Dedifferentiated amniotic fluid mesenchymal stem cell (primary cell): Measurements from ENCODE around the gene PFDN5.
"Not testable (repeated sequence)": the region's sequence is repeated elsewhere in the genome, so short reads cannot be mapped to it uniquely, and the experiment has no call there.

Source experiments
- DNase-seq: peaks from one replicate; pipeline ENCODE4 v3.0.0-alpha.2; 2016; ENCODE audit errors: extremely low spot score

Gene PFDN5

DNA sequence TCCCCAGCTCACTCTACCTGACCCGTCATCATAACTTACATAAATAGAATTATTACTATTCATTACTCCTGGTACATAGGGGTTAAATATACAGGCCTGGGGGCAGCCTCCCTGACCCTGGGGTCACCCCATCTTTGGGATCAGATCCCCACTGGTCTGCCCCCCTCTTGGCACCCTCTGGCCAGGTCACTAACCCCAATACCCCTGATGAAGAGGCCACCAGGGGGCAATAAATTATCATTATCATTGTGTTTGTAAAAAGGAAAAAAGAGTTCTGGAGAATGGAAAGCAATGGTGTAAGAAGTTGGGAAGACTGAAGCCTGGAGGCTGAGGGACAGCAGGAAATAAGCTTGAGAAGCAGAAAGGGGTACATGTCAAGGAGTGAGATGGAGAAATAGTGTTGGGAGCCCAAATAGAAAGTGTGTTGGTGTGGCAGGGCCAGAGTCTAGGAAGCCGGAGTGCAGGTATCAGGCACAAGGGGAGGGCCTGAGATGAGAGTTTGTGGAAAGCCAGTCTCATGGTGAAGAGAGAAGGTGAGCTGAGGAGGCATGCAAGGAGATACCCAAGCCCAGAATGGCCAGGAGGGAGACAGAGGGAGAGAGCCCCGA lies 32.2 kb downstream of the PFDN5 start:
- no peak for DNase-seq

DNA sequence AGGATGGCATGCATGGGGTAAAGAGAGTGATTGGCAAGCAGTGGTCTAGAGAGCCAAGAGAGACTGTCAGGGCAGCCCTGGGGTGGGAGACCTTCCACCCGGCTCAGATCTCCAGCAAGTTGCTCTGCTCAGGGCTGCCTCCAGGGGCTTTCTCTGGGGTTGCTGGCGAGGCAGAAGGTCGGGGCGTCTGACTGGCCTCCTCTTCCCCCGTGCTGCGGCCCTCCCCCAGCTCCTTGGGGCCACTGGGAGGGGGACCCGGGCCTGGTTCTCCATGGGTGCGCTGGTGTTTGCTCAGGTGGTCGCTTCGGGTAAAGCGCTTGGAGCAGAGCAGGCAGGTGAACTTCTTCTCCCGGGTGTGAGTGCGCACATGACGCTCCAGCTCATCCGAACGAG lies 32.7 kb downstream of the PFDN5 start:
- no peak for DNase-seq

DNA sequence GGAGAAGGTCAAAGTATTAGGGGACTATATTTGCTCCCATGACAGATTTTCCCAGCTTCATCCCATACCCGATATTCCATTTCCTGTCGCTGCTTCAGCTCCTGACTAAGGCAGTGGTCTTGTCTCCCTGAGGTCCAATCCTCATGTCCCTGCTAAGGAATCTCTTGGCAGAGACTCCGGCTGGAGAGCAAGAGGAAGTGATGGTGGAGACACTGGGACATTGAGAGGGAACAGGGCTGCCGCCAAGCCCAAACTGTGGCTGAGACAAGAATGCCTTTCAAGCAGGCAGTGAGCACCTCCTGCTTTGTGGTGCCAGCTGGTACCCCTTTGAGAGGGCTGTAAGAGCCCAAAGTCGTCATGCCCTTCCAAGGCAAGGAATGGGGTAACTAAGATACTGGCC lies 35.3 kb downstream of the PFDN5 start:
- DNase-seq: no peak

DNA sequence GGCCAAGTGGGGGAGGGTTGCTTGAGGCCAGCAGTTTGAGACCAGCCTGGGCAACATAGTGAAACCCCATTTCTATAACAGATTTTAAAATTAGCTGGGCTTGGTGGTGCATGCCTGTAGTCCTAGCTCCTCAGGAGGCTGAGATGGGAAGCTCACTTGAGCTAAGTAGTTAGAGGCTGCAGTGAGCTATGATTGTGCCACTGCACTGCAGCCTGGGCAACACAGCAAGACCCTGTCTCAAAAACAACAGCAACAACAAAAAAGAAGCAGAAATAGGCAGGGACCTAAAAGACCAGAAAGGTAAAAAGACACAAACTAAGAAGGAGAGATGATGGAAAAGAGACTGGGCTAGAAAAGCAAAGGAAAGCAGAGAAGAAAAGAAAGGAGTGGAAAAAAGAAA lies 37.0 kb downstream of the PFDN5 start:
- not testable (repeated sequence) for DNase-seq

DNA sequence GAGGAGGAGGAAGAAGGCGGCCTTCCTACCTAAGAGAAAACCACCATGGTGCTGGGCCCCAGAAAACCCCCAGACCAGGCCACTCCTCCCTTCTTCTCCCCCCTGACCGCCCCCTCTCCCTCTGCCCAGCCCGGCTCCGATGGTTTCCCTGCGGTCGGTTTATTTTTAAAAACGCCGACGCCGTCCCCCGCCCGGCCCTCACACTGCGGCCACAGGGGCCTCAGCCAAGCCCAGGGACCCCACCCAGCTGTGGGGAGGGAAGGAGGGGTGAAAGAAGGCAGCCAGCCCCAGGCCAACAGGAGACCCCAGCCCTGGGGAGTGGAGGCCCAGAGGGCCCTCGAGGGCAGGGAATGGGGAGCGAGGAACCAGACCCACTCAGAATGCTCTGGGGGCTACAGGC lies 37.4 kb downstream of the PFDN5 start:
- no peak for DNase-seq

DNA sequence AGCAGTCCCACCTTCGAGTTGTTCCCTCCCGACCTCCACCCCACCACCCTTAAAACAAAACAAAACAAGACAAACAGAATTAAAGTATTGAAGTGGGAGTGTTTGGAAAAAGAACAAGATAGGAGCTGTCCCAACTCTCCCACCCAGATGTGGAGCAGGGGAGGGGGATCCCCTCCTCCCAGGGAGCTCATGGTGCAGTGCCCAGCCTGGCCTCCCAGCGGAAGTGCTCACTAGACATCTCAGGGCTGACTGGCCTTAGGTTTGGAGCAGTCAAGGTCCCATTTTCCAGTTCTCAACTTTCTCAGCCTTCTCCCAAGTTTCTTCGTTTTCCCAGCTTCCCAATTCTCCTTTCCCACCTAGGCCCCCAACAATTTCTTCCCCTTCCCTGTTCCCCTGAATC lies 37.9 kb downstream of the PFDN5 start:
- no peak for DNase-seq

DNA sequence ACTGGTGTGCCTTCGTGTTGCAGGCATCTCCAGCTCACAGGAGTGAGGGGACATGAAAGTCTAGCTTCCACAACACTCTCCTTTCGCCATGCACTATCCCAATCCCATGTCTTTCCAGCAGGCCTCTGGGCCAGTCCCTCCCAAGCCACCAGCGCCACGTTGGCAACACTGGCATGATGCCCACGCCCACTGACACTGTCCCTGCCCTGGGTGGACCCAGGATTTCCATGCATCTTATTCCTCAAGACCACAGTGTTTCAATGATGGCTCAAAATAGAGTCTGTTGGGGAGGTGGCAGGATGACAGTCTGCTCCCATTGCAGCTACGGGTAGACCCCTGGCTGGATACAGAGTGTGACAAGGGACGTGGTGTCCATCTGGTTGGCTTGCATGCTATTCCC lies 38.5 kb downstream of the PFDN5 start:
- DNase-seq: no peak

DNA sequence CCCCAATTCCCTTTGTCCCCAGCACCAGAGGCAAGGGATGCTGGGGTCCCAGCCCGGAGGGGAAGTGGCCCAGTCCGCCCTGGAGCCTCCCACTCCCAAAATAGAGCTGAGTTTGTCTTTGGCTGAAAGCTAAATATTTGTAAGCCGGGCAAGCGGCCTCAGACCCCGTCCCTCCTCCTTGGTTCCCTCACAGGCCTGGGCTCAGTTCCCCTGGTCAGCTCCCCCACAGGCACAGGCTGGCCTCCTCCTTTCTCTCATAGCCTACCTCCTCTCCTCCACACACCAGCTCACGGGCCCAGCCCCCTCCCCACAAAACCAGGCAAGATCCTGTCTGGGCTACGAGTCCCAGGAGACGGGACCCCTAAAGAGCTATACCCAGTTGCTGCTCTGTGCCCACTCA lies 39.5 kb downstream of the PFDN5 start:
- no peak for DNase-seq

DNA sequence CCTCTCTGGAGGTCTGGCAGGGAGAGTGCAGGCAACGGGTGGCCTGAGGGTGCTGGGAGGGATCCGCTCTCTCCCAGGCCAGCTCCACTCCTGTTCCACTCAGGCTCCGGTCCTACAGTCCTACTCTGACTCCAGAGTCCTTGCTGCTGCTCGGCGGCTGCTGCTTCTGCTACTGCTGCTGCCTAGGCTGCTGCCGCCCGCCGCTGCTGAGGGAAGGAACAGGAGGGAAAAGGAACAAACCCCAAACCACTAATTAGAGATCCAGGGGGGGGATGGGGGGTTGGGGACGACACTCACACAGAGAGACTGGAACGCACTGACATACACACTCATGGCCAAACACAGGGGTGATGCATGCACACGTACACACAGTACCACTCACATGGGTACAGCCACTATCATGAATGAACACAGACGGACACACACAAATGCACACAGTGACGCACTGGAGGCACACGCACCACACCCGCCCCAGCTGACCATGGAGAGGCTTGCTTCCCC lies 40.9 kb downstream of the PFDN5 start, which contains the start of gene SP7:
SP7 (minus strand) TSS at position 174 of the 501 bp plus-strand sequence. CDS start 708 bp downstream, outside the sequence.
- DNase-seq: no peak

DNA sequence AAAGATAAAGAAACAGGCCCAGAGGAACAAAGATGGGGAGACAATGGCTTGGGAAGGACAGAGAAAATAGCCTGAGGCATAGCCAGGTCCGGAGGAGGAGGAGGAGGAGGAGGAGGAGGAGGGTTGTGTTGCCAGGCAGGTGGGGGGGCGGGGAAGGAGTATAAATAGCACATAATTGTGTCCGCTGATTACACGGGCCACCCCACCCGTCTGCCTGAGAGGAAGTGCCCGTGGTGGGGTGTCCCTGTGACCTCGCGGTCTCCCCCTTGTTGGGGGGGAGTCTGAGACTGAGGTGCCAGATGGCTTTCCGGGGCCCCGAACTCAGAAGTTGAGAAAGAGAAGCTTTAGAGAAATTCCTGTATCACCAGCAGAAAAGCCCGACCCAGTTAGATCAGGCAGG lies 42.7 kb downstream of the PFDN5 start:
- no peak for DNase-seq

DNA sequence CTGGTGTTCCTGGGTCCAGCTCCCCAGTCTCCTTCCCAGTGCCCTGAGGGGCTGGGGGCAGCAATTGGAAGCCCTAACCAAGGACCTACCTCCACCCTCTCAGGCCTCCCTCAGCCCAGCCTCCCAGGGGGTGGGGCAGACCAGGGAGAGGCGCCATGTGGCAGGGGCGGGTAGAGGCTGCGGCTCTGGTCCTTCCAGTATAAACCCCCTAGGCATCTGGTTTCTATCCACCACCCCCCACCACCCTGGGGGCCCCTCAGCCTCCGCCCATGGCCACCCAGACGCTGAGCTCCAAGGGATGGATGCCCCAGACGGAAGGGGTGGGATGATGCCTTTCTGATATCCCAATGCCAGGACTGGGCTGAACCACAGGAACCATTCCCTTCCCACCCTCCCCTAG lies 43.6 kb downstream of the PFDN5 start:
- DNase-seq: no peak

DNA sequence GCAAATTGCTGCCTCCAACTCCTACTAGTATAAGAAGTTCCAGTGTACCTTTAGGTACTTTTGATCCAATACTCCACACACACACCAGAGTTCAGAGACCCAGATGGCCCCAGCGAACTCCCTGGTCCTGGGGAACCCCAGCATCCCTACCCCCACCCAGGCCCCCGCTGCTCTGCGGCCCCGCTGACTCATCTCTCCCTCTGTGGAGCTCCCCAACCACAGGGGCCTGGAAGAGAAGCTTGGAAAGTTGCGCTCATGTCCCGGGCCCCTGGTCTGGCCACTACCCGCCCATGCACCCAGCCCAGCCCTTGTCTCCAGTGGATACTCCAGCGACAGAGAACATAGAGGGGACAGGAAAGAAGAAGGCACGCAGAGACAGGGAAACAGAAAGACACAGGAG lies 45.1 kb downstream of the PFDN5 start:
- no peak for DNase-seq

DNA sequence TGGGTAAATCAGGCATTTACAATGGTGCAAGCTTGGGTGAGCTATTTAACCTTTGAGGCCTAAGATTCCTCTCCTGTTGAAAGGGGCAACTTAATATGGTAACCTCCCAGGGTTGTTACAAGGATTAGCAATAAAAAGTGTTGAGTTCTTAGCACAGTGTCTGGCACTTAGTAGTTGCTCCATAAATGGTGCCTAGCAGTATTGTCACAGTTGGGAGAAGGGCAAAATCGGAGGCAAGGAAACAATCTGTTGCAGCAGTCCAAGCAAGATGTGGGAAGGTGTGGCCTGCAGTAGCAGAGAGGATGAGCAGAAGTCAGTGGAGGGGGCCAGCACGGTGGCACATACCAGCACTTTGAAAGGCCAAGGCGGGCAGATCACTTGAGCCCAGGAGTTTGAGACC lies 48.1 kb downstream of the PFDN5 start:
- no peak for DNase-seq

DNA sequence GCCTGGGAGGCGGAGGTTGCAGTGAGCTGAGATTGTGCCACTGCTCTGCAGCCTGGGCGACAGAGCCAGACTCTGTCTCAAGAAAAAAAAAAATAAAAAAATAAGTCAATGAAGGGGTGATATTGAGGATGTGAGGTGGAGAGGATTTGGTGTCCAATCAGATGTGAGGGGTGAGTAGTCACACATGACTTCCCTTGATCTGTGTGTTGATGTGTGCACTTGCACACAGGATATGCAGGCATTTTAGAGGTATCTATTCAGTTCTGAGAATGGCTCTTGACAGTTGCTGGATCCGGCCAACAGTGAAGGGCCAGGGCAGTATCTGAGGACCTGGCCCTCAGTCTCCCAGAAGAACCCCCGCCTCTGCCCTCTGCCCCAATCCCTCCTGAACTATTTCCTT lies 48.6 kb downstream of the PFDN5 start:
- no peak for DNase-seq

DNA sequence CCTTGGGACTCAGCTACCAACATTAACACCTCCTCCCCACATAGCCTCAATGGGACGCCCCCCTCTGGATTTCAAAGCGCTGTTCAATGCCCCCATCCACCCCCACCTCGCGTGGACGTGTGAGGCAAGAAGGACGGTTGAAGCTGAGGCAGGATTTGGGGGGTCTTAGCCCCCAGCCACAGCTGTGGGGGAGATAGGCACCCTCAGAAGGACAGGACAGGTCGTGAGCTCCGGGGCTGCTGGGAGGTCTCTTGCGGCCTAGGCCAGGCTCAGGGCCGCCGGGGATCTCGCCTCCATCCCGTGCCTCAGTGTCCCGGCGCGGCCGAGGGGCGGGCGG lies 49.1 kb downstream of the PFDN5 start:
- DNase-seq: no peak

DNA sequence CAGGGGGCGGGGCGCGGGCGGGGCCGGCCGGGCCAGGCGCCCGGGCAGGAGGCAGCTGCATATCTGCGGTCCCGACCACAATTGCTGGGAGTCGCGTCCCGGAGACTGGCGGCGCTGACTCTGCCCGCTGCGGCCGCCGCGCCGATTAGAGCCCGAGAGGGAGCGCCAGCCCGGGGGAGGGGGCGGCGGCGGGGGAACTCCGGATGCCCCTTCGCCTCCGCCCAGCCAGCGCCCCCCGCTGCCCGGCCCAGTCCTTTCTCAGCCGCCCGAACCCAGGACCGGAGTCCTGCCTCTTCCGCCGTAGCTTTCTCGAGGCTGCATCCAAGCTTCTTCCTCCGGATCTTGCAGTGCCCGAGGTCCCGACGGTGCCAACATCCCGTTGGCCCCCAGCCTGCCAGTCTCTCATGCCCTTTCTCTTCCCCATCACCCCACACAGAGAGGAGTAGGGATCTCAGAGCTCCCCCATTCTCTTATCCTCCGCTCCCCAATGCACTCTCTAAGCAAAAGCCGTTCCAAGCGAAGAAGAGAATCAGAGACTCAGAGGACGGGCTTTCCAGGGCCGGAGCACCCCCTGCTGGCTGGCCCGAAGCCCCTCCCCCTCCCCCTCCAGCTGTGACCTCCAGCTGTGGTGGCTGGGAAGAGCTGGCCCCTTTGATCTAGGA lies 49.6 kb downstream of the PFDN5 start:
- DNase-seq: peak; percentile 72

DNA sequence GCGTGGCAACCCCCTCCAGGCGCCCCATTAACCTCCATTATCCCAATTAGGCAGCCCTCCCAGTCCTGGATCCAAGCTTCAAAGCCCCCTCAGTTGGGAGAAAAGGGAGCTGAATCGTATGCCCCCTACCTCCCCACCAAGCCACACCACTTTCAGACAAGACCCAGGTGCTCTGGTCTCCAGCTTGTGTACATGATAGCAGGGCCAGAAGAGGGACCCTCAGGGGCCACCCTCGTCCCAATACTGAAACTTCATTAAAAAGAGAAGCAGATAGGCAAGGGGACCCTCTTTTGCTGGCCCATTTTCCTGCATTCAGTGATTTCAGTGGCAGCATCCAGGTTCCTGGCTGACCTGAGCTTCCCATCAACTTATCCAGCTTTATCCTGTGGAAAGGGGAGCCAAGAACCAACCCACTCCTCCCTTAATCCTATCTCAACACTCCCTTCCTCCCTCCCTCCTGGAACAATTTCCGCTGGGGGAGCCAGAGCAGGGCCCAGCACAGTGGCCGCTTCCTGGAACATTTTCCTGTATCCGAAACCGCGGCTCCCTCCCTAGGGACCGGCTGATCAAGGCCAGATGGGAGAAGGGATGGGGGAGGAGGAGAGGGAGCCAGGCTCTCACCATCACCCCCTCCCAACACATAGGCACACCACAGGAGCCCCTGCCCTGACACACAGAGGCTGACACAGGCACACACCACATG lies 50.3 kb downstream of the PFDN5 start:
- DNase-seq: no peak

DNA sequence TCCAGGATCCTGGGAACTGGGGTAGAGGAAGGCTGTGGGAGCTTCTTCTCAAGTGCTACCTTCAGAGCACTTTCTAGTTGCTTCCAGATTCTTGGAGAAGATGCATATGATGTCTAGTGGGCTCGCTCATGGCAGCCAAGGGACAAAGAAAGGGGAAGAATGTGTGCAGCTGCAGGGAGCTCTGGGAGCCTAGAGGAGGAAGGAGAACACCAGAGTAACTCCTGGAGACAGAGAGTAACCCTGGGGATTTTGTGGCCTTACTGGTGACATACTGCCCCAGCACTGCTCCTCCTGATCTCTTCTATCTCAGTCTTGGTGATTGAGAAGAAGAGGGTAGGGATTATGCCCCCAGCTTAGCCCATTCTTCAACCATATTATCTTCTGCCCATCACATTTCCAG lies 51.1 kb downstream of the PFDN5 start:
- no peak for DNase-seq

DNA sequence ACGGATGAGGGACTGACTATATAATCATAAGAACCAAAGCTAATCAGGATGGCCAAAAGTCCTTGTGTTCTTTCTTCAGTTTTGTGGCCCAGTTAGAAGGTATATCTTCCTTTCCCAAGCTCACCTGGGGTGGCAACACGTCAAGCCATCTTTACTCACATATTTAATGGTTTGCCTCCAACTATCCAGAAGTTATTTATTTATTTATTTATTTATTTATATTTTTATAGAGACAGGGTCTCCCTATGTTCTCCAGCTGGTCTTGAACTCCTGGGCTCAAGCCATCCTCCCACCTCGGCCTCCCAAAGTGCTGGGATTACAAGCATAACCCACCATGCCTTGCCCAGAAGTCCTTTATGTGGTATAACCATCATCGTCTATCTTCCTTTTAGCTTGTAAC lies 52.6 kb downstream of the PFDN5 start:
- no peak for DNase-seq
